ENCODE measurements around the gene TENM4.

TENM4 gene

DNA sequence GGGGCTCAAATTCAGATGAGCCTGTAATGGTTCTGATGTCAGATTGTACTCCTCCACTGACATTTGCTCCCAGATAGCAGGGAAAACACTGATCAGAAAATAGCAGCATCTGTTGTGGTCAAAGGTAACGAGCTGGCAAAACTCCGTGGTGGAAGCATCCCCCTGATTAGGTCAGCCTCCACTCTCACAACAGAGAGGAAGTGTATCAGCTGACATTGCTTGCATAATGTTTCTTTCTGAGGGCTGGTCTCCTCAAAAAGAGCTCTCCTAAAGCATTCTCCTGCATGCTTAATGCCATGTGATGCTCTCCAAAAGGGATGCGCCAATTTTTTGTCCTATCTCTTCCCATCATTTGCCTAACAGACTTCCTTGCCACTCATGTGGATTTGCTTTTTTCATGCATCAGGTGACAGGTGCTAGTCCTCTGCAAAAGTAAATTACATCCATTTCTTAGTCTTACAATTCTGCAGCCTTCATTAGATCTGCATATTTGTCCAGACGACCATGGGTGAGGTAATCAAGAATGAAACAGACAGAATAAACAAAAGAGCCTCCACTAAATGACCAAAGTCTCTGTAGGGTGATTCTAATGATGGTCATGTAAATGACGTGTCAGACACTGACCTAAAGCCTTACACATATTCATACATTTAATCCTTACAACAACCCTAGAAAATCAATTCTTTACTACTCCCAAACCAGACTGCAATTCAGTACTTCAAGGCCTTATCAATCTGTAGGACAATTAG, 6.4 kb upstream of the TENM4 start:
- DNase-seq (ENCODE audit: low spot score) = no peak

DNA sequence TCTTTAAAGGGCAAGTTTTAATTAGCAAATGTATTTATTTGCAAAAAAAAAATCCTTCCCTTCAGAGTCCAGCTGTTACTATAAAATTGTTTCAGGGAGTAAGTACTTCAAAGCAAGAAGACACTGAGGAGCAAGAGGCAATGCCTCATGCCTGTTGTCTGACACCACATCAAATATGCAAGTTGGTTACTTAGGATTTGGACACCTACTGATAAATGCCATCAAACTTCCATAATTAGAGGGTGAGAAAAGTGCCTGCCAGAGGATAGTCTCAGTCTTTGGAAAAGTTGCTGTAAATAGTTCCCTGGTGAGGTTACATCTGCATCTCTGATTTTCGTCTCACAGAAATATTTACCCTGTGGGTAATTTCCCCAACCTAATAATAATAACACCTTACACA, 4.1 kb upstream of the TENM4 start:
- no peak for DNase-seq (ENCODE audit: low spot score)

DNA sequence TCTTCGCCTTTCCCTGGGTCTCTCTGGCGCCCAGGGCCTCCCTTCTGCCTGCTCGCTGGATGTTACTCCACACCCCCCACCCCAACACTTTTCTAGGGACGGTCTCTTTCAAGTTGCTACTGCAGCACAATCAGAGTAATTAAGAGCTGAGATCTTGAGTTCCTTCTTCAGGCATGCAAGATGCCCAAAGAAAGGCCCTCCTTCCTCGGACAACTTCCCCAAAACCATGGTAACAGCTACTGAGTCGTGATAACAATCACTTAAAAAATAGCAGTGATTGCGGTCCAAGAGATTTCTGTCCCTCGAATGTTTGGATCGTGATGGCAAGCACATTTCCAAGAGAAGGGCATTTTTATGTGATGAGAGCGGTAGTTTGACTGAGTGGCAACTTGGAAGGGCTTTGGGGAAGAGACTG, 638 bp upstream of the TENM4 start:
- no peak for DNase-seq (ENCODE audit: low spot score)

DNA sequence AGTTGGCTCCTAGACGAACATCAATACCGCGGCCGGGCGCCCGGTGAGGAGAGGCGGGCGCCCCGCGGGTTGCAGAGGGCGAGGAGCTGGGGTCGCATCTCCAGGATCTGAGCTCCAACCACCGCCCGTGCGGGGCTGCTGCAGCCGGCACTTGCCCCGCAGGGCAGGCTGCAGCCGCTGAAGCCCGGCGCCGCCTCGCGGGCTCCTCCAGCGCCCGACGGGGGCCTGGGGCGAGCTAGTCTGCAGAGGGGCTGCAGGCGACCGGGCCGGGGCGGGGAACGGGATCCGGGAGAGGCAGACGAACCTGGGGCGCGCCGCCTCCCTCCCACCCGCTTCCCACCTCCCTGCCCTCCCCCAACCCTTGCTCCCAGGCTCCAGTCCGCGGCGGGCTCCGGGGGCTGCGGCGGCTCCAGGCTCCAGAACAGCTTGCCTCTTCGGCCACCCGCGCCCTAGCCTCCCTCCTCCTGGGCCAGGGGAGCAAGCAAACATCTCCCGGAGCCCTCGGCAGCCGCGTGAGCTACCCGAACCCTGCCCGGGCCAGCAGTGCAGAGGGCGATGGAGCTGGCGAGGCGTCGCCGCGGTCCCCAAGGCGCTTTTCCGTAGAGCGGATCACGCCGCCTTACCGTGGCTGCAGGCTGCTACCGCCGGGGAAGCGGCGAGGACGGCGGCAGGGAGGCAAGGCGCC, 802 bp downstream of the TENM4 start:
- no peak for DNase-seq (ENCODE audit: low spot score)

DNA sequence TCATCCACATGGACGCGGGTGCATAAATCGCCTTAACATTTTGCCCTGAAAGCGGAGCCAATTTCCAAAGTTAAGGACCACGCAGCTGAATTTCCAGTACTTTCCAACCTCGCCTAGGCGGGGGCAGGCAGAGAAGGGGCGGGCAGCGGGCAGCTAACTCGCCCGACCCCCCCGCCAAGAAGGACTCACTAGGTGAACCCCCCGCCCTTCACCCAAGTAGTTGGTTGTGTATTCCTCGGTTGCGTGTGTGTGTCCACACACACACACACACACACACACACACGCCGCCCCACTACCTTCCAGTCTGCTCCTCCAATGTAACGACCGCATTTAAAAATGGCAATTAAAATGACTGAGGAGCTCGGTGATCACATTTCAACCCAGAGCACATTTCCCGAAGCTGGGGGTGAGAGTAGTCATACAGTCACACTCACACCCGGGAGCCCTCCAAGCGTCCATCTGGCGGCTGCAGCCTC, 1.4 kb downstream of the TENM4 start:
- DNase-seq (ENCODE audit: low spot score) = no peak

DNA sequence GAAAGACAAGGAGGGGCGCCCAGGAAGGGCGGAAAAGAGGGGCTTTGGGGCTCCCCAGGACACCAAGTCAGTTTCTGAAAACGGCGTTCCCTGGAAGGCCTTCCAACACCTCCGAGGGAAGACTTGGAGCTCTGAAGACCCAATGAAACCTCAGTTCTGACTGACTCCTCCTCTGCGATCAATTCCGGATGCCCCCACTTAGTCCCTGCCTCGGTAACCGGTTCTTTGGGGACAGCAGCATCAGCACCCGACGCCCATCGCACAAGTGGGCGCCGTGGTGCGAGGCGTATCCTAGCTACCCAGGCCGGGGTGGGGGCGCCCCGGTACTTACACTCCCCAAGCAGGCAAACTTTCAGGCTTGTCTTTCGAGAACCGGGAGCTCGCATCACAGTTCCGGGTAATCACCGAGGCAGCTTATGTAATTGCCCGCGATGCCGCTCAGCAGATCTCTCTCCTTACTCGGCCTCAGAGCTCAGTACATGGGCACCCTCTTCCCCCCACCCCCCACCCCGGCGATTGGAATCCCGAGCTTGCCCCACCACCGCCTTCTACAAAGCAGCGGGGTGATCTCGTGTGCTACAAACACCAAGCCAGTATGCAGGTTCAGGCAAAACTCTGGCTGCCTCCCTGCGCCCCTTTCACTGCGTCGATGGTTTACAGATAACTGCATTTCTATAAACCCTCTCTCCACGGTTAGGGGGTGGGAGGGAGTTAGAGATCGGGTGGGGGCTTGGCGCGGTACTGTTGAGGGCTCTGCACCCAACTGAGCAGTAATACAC, 2.0 kb downstream of the TENM4 start:
- no peak for DNase-seq (ENCODE audit: low spot score)

DNA sequence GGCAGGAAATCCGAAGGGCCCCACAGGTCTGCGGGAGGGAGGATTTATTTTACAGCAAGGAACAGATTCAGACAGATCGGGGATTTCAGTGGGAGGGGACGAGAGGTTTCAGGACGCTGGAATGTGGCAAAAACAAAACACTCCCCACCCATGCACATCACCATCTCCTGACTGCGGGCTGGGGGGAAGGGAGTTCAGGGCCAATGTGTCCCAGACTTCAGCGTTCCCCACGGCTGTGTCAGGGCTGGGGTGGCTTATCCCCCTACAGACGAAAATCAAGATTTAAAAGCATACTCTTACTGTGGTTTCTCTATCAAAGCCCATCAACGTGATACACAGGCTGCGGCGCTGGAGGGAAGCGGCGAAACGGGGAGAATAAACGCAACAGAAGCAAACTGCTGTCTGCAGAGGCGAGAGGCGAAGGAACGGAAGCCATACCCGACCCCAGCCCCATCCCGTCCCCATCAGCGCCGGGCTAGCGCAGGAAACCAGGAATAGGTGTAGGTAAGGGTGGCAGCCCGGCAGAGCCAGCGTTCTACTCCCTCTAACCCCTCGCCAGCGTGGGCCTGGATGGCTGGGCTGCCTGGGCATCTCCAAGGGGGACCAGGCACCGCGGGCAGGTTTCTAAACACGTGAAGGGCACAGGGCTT, 2.7 kb downstream of the TENM4 start:
- no peak for DNase-seq (ENCODE audit: low spot score)

DNA sequence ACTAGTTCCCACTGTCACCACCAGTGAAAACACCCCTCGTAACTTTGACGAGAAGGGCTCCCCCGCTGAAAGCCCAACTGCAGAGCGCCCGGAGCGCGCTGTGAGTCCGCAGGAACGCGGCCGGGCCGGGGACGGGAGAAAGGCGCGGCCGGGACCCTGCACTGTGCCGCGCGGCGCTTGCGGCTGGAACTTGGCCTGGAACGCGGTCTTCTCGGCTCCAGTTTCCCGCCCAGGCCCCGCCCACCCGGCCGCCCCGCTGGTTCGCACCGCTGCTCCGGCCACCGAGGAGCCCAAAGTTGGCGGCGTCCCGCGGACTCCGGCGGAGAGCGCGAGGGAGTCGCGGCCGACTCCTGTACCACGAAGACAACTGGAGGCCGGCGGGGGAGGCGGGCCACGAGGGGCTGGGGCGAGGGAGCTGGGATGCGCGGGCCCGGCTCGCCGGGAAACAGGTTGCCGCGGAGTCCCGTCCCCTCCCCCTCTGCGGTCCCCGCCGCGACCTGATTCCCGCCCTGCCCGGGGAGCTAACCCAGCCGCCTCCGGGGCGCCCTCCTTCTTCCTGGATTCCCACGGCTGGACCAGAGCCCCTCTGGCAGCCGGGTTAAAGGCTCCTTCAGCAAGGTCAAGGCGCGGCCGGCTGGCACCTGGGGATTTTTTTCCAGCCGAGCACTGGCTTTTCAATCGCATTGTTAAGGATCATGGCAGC, 3.4 kb downstream of the TENM4 start:
- no peak for DNase-seq (ENCODE audit: low spot score)

DNA sequence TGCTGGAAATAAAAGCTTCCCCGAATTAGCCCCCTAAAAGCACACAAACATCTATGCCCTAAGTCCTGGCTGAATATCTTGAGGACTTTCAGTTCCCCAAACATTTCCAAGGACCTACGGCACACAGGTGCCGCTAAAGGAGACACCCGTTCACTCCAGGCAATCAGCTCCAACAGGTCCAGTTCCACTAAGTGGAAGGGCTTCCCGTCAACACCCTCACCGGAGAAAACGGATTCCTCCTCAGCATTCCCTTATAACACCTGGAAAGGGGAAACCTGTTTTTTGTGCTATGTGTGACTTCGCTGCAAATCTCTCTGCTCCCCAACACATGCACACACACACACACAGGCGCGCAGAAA, 3.9 kb downstream of the TENM4 start:
- DNase-seq (ENCODE audit: low spot score) = no peak

DNA sequence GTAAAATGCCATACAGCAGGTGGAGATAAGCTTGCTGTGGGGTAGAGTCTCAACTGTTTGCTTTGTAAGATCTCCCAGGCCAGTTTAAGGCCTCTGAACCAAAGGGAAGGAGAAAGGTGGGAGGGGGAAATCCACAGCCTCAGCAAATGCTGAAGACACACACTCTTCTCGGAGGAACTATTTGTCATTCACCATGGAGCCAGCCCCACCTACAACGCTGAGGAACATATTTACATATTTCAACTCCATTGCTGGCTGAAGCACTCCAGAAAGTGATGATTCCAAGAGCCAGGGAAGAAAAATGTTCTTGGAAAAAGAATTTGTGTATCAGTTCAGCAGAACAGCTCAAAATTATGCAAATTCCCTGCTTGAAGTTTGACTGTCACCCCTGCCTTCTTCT, 6.5 kb downstream of the TENM4 start:
- DNase-seq (ENCODE audit: low spot score) = no peak

DNA sequence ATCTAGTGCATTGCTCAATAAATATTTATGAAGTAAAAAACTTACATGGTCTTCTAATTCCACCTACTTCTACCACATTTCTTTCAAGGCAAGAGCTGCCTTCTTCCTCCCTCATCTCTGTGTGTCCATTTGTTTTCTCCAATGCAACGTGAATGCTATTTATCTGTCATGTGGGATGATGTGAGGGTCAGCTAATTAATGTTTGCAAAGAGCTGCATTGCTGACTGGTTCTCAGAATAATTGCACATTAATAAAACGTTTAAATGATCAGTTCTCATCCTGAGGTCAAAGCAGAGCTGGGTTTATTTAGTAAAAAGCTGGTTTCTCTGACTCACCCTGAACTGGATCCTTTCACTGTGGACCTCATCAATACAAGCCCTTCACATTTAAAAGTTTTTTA, 8.7 kb downstream of the TENM4 start:
- DNase-seq (ENCODE audit: low spot score) = no peak

DNA sequence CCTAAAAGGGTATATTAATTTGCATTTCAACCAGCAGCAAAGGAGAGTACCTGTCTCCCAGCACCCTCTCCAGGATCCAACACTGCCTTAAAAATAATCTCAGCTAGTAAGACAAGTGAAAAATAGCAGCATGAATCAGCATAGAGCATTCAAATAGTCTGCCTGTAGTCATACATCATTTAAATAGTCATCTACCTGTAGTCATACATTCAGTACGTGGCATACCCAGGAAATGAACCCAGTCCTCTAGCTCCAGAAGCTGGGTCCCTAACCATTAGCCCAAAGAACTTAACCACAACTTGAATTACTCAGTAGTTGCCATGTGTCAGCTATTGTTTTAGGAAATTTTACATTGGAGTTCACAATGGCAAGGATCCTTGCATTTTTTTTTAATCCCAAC, 9.3 kb downstream of the TENM4 start:
- no peak for DNase-seq (ENCODE audit: low spot score)

DNA sequence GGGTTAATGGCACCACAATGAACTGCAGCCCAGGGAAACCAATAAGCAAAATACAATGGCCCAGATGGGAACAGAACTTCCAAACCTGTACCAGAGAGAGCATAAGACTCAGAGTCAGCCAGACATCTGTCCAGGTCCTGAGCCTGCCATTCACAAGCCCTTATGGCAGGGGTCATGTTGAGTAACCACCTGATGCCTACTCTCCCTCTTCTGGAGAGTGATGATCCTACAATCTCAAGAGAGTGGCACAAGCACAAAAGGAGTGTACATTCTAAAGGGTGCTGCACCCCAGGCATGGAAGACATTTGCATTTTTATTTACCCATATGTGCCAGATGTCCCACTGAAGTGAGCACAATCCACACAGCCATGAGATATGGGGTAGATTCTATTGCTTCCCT, 10.6 kb downstream of the TENM4 start:
- DNase-seq (ENCODE audit: low spot score) = no peak

DNA sequence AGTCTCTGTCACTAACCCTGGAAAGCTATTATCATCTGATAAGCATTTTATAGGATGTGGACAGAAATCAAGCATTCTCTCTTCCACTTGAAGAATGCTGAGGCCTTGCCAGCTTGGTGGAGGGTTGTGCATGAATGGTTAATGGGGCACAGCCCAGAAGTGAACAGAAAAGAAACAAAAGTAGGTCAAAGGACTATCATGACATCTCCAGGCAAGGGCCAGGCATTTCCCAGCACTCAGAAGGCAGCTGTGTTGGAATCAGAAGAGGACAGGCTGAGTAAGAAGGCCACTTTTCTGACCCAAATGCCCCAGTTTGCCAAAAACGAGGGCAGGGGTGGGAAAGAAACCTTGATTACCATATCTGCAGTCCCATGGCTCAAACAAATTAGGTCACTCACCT, 12.4 kb downstream of the TENM4 start:
- no peak for DNase-seq (ENCODE audit: low spot score)

DNA sequence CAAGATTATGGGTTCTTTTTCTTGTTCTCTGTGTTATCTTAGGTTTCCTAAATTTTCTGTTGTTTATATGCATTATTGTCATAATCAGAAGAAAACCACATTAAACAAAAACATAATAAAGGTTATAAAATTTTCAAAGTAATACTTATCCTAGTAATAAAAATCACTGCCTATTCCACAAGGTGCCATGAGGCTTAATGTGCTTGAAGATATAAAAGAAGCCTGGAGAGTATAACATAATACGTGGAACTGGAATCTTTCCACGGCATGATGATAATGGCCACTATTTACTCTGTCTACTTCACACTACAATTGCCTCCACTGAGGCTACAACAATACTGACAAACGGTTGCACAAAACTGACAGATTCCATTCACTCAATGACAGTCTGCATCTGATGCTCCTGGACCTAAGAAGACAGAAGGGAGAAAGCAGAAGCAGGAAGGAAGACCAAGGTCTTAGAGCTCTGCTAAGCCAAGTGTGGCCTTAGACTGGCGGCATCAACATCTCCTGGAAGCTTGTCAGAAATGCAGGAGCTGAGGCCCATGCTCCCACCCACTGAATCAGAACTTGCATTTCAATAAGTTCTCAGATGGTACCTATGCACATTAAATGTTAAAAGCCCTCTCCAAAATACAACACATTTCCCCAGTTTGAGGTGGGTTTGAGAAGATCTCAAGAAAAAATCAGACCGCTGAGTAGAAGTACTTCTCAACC, 13.1 kb downstream of the TENM4 start:
- no peak for DNase-seq (ENCODE audit: low spot score)

DNA sequence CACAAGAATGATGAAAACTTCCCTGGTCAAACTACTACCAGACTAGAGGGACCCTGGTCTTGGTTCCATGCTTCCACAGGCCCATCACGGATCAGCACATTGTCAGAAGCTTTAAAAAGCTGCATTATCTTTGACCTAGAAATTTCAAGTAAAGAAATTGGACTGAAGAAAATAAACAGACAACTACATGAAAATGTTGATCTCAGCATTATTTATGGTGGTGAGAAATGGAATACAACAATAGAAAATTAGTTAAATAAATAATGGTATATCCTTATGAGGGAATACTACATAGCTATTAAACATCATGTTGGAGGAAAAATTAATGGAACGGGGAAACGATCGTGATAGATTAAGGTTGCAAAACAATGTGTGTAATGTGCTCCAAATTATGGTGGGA, 13.7 kb downstream of the TENM4 start:
- no peak for DNase-seq (ENCODE audit: low spot score)

DNA sequence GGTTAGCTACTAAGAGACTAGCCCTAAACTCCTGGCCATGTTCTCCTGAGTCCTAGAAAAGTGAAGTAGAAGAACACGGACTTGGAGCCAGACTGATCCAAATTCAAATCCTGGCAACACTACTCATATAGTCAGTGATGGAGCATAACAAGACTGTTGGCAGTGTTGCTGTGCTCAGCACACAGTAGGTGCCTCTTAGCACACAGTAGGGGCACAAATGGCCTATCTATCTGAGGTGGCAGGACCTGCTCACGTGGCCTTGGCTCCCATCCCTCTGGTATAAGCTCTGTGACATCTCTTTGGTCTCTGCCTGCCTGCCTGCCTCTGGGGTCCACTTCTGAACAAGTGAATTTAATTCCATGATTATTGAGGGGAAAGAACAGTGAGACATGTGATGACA, 15.4 kb downstream of the TENM4 start:
- DNase-seq (ENCODE audit: low spot score) = no peak

DNA sequence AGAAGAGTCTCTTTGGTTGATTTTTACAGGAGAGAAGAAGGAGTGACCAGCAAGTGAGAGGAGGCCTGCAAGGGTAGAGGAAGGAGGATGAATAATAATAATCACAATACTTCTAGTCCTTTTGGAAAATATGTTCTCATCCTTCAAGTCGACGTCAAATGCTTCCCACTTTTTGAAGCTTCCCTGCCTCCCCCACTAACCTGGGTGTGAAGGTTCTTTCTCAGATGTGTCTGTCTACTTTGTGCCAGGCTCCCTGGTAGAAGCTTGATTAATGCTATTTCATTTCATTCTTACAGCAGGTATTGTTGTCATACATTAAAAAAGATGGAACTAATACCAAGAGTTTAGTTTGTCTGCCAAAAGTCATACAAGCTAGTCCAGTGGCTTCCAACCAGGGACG, 17.1 kb downstream of the TENM4 start:
- no peak for DNase-seq (ENCODE audit: low spot score)

DNA sequence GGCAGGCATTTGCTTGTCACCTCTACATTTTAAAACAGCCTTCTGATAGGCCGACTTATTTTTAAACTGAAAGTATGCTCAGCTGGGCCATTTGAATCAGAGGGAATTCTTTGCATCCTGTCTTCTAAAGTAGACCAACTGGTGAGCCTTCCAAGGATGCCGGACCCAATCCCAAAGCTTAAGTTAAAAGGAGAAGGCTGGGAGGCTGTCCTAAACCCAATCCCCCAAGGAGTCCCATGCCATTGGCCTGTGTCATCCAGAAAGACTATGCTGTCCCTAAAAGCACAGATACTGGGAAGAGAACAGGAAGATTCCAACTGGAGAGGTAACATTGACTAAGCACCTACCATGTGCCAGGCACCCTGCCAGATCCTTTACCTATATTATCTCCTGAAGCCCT, 18.0 kb downstream of the TENM4 start:
- no peak for DNase-seq (ENCODE audit: low spot score)

DNA sequence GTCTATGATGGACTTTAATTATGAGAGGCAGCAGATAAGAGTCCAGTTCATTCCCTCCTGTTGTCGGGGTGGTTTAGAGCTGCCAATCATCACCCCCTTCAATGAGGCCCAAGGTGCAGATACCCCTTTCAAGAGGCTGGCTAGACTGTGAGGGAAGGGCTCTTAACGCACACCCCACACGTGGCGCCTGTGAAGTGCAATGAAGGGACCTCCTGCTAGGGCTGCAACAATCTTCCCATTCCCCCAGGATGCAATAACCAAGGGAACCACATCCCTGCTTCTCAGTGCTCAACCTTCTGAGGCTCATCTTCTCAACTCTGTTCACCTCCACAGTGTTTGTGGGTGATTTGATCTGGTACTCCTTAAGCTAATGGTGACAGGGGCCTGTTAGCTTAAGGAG, 19.0 kb downstream of the TENM4 start:
- DNase-seq (ENCODE audit: low spot score) = no peak

DNA sequence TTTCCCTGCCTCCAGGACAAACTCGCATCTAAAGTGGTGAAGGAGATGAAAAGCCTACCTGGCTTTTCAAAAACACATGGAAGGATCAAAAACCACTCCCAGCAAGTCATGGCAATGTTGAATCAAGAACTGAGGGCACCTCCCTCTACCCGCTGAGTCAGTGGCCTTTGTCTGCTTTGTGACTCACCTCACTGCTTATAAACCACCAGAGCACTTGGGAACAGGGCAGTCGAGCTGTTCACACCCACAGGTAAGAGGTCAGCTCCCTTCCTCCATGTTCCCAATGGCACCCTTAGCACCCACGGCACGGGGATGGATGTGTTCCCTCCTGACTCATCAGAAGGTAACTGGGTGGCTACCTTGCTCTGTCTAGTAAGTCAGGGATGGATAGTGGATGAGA, 21.7 kb downstream of the TENM4 start:
- DNase-seq (ENCODE audit: low spot score) = no peak

All from CD4-positive, alpha-beta T cell treated with Interleukin-2 at 100 ng/mL for 4 hours (primary cell).